Nephron (organoid): Measurements from ENCODE around the gene RRH.

Source experiments
- H3K27ac Mint-ChIP-seq, 3 experiments: 2 replicates each; pipeline ENCODE4 v1.8.0; 2020; ENCODE audit warnings: mixed read lengths in 3 of 3, mild to moderate bottlenecking in 2 of 3, moderate library complexity in 1 of 3
- H3K27me3 Mint-ChIP-seq: 2 replicates; pipeline ENCODE4 v1.8.0; 2021; ENCODE audit warnings: low read depth, mild to moderate bottlenecking, moderate library complexity, mixed read lengths
- H3K36me3 Mint-ChIP-seq: 2 replicates; pipeline ENCODE4 v1.8.0; 2020; ENCODE audit warnings: low read depth, mixed read lengths
- H3K4me1 Mint-ChIP-seq: 2 replicates; pipeline ENCODE4 v1.8.0; 2020; ENCODE audit warnings: mixed read lengths
- H3K4me3 Mint-ChIP-seq, 3 experiments: 2 replicates each; pipeline ENCODE4 v1.8.0; 2020; ENCODE audit warnings: mild to moderate bottlenecking in 3 of 3, mixed read lengths in 3 of 3, moderate library complexity in 2 of 3
- H3K9me3 Mint-ChIP-seq: 2 replicates; pipeline ENCODE4 v1.8.0; 2020; ENCODE audit warnings: mixed read lengths
- TF ChIP-seq, protein P1 (sequence below), 3 experiments: fragments of 200-600 bp; sonication (generic); IDR thresholded peaks; one replicate each; pipeline ENCODE4 v1.5.0; 2021; ENCODE audit warnings: antibody characterized with exemption in 3 of 3; ENCODE audit not compliant: unreplicated experiment in 3 of 3

RRH gene

DNA sequence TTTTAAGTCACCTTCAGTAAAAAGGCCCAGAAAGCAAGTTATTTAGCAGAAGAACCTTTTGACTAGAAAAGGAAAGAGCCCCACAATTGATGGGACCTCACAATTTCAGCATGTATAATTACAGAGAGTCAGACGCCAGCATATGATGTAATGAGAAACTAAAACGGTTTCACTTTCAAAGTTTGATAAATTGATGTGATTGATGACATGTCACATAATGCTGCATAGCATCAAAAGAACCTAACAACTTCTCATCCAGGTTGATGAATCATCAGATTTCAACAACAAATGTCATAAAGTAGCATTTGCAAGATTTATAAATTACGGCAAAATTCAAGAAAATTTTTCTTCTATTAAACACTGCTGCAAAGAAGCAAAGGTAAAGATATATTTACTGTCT is 16.1 kb upstream of the RRH start:
- TF ChIP-seq, protein P1, sequence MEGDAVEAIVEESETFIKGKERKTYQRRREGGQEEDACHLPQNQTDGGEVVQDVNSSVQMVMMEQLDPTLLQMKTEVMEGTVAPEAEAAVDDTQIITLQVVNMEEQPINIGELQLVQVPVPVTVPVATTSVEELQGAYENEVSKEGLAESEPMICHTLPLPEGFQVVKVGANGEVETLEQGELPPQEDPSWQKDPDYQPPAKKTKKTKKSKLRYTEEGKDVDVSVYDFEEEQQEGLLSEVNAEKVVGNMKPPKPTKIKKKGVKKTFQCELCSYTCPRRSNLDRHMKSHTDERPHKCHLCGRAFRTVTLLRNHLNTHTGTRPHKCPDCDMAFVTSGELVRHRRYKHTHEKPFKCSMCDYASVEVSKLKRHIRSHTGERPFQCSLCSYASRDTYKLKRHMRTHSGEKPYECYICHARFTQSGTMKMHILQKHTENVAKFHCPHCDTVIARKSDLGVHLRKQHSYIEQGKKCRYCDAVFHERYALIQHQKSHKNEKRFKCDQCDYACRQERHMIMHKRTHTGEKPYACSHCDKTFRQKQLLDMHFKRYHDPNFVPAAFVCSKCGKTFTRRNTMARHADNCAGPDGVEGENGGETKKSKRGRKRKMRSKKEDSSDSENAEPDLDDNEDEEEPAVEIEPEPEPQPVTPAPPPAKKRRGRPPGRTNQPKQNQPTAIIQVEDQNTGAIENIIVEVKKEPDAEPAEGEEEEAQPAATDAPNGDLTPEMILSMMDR (IDR thresholded peaks at IDR 0.05; ENCODE audit: unreplicated experiment in 3 of 3), result no peak
- Mint-ChIP-seq H3K4me1 (peaks cover 16% of the 10 kb centered on the region), H3K27me3 (no peaks in the 10 kb centered on the region), H3K27ac (no peak overlapping the region), H3K9me3 (no peaks in the 10 kb centered on the region), H3K36me3 (no peaks in the 10 kb centered on the region), H3K4me3 (no peak overlapping the region)

DNA sequence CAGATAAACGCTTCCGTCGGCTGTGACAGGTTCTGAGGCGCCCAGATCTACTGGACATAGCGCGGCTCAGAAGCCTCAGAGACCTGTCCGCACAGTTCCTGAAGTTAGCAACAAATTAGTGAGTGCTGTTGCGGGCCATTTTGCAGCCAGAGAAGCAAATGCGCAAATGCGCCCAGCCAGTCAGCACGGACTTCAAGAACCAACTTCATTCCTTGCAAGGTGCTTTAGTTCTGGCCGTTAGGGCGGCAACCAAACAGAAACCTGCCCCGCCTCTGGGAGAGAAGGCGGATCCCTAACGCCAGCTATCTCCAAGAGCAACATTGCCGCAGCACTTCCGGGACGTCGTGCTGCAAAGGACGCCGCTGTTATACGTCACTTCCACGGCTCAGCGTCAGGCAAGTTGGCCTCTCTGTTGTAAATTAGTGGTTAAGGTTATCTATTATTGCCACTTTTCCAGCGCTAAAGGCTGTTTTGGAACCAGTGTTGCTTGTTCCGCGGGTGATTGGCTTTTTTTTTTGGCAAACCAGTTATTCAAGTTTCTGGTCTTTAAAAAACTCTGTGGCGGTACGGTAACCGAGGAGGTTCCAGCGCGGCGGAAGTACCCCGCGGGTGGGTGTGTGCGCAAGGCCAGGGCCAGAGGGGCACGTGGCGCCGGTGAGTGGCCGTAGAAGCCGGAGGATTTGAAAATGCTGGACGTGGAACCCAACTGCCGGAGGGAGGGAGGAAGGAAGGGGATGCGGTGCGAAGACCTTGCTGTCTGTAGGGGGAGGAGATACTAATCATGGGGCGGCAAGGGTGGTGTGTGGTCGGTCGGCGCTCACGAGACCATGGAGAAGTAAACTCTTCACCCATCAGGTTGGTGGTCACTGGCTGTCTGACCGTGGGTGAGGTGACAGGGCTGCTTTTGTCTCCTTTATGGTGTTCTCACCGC is 12.4 kb upstream of the RRH start, which contains the start of gene GAR1:
GAR1 (plus strand) TSS at position 612 of the 931 bp plus-strand sequence. CDS start 403 bp downstream, outside the sequence.
- Mint-ChIP-seq H3K9me3 (no peaks in the 10 kb centered on the region), H3K4me1 (peaks cover 23% of the 10 kb centered on the region), H3K27me3 (no peaks in the 10 kb centered on the region), H3K27ac (peak within 1 kb of the TSS; percentile 92 to 97 (median 95)), H3K36me3 (peaks cover 25% of the 10 kb centered on the region), H3K4me3 (peak within 1 kb of the TSS; percentile 95 to 99 (median 97))
- TF ChIP-seq, protein P1 (IDR thresholded peaks at IDR 0.05; ENCODE audit: unreplicated experiment in 3 of 3), result no peak

DNA sequence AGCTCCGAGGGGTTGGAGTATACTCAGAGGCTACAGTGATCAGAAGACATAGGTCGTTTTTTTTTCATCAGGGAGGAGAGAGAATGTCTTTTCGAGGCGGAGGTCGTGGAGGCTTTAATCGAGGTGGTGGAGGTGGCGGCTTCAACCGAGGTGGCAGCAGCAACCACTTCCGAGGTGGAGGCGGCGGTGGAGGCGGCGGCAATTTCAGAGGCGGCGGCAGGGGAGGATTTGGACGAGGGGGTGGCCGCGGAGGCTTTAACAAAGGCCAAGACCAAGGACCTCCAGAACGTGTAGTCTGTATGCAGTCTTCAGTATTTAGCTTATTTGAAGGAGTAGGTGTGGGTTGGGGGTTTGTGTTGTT is 11.7 kb upstream of the RRH start:
- H3K36me3 Mint-ChIP-seq, result peaks cover 30% of the 10 kb centered on the region
- peak overlapping the region; percentile 95 to 99 (median 97) for H3K4me3 Mint-ChIP-seq
- TF ChIP-seq, protein P1 (IDR thresholded peaks at IDR 0.05; ENCODE audit: unreplicated experiment in 3 of 3), result no peak
- no peaks in the 10 kb centered on the region for H3K27me3 Mint-ChIP-seq
- peaks cover 23% of the 10 kb centered on the region for H3K4me1 Mint-ChIP-seq
- no peaks in the 10 kb centered on the region for H3K9me3 Mint-ChIP-seq
- H3K27ac Mint-ChIP-seq, result peak overlapping the region; percentile 92 to 97 (median 95)

DNA sequence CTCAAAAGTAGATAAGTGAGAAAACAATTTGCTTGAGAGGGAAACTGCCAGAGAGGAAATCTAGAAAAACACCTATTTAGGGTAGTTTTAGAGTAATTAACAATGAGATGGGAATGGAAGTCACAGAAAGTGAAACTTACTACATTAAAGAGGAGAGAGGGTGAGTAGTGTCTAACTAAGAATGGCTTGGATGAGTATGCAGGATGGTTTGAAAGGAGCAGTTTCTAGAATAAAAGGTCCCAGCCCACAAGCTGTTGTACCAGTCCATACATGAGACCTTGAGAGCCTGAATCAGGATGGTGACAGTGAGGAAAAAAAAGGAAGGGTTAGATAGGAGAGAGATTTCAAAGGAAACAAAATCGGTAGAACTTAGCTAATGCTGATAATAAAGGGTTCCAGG is 10.9 kb upstream of the RRH start:
- Mint-ChIP-seq H3K27ac (peak overlapping the region in 1 of 3 experiments; percentile 5), H3K4me3 (peak overlapping the region; percentile 95 to 99 (median 97)), H3K4me1 (peaks cover 23% of the 10 kb centered on the region), H3K36me3 (peaks cover 38% of the 10 kb centered on the region), H3K27me3 (no peaks in the 10 kb centered on the region), H3K9me3 (no peaks in the 10 kb centered on the region)
- TF ChIP-seq, protein P1 (IDR thresholded peaks at IDR 0.05; ENCODE audit: unreplicated experiment in 3 of 3), result no peak

DNA sequence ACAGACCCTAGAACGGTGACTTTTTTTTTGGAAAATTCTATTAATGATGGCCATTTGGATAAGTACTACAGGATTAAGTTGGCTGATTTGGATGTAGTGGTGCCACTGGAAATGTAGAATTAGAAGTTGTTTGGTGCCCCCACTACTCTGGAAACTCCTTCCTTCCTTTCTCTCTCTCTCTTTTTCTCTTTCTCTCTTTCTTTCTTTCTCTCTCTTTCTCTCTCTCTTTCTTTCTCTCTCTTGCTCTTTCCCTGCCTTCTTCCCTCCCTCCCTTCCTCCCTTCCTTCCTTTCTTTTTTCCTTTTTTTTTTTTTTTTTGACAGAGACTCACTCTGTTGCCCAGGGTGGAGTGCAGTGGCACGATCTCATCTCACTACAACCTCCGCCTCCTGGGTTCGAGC is 9.5 kb upstream of the RRH start:
- no peaks in the 10 kb centered on the region for H3K27me3 Mint-ChIP-seq
- peaks cover 23% of the 10 kb centered on the region for H3K4me1 Mint-ChIP-seq
- no peaks in the 10 kb centered on the region for H3K9me3 Mint-ChIP-seq
- H3K4me3 Mint-ChIP-seq, result peak overlapping the region in 1 of 3 experiments; percentile 56
- H3K27ac Mint-ChIP-seq, result no peak overlapping the region
- TF ChIP-seq, protein P1 (IDR thresholded peaks at IDR 0.05; ENCODE audit: unreplicated experiment in 3 of 3), result no peak
- H3K36me3 Mint-ChIP-seq, result peaks cover 47% of the 10 kb centered on the region
